Activated CD4-positive, alpha-beta T cell treated with anti-CD3 and anti-CD28 coated beads, Interleukin-2, amount 50 U/mL, for 4 hours (primary cell): Measurements from ENCODE around the gene N4BP2L1.

Experiments
- DNase-seq, 2 experiments: peaks; one replicate each; pipeline ENCODE4 v3.0.0-alpha.2; 2020

N4BP2L1 gene

GRCh38 chr13:32431361-32431760 lies 3.4 kb upstream of the N4BP2L1 start:
- DNase-seq, result no peak

GRCh38 chr13:32430018-32430747 lies 2.3 kb upstream of the N4BP2L1 start:
- no peak for DNase-seq

GRCh38 chr13:32429433-32429909 lies 1.5 kb upstream of the N4BP2L1 start:
- no peak for DNase-seq

GRCh38 chr13:32428581-32429432 lies 877 bp upstream of the N4BP2L1 start:
- DNase-seq, result no peak

- peak; percentile 47 to 51 for DNase-seq
Observed at GRCh38 chr13:32426990-32427851, 709 bp downstream of the N4BP2L1 start.

GRCh38 chr13:32426191-32426989 lies 1.5 kb downstream of the N4BP2L1 start:
- DNase-seq, result peak; percentile 12 to 14

- no peak for DNase-seq
Observed at GRCh38 chr13:32425158-32425557, 2.8 kb downstream of the N4BP2L1 start.

GRCh38 chr13:32423592-32423991 lies 4.3 kb downstream of the N4BP2L1 start:
- DNase-seq, result no peak

- DNase-seq, result no peak
Observed at GRCh38 chr13:32419862-32420261, 8.1 kb downstream of the N4BP2L1 start.

GRCh38 chr13:32417995-32418394 lies 9.9 kb downstream of the N4BP2L1 start:
- no peak for DNase-seq

GRCh38 chr13:32415019-32415418 lies 12.9 kb downstream of the N4BP2L1 start:
- DNase-seq, result no peak

GRCh38 chr13:32414580-32414979 lies 13.3 kb downstream of the N4BP2L1 start:
- no peak for DNase-seq

GRCh38 chr13:32413284-32413683 lies 14.6 kb downstream of the N4BP2L1 start:
- DNase-seq, result no peak

- DNase-seq, result no peak
Observed at GRCh38 chr13:32409561-32410421, 18.1 kb downstream of the N4BP2L1 start.

GRCh38 chr13:32409001-32409313 lies 19.0 kb downstream of the N4BP2L1 start:
- no peak for DNase-seq

GRCh38 chr13:32408296-32409000 lies 19.5 kb downstream of the N4BP2L1 start:
- no peak for DNase-seq

- no peak for DNase-seq
Observed at GRCh38 chr13:32407854-32408253, 20.1 kb downstream of the N4BP2L1 start.

GRCh38 chr13:32403108-32403507 lies 24.8 kb downstream of the N4BP2L1 start:
- no peak for DNase-seq

GRCh38 chr13:32391101-32391619 lies 36.8 kb downstream of the N4BP2L1 start:
- DNase-seq, result no peak

GRCh38 chr13:32390484-32390883 lies 37.4 kb downstream of the N4BP2L1 start:
- DNase-seq, result no peak
